KMS-11 (cell line): Measurements from ENCODE around the gene SCUBE1.

Experiments
- H2AFZ ChIP-seq: fragments of 200-600 bp; sonication (generic); 2 replicates; pipeline ENCODE4 v1.6.1; 2016; ENCODE audit warnings: antibody characterized with exemption, mixed run types, low read depth
- H3K27ac ChIP-seq: fragments of 200-600 bp; sonication (generic); 2 replicates; pipeline ENCODE4 v1.6.1; 2016; ENCODE audit warnings: mild to moderate bottlenecking, mixed run types
- H3K27me3 ChIP-seq: fragments of 200-600 bp; sonication (generic); 2 replicates; pipeline ENCODE4 v1.6.1; 2017; ENCODE audit warnings: mild to moderate bottlenecking, low read depth, mixed run types, moderate library complexity; ENCODE audit not compliant: insufficient read depth
- H3K36me3 ChIP-seq: fragments of 200-600 bp; sonication (generic); 2 replicates; pipeline ENCODE4 v1.6.1; 2017; ENCODE audit warnings: mild to moderate bottlenecking, mixed run types; ENCODE audit not compliant: insufficient read depth
- H3K4me1 ChIP-seq: fragments of 200-600 bp; sonication (generic); 2 replicates; pipeline ENCODE4 v1.6.1; 2016; ENCODE audit warnings: mild to moderate bottlenecking, low read depth, mixed run types; ENCODE audit not compliant: poor library complexity, severe bottlenecking
- H3K4me2 ChIP-seq: fragments of 200-600 bp; sonication (generic); 2 replicates; pipeline ENCODE4 v1.7.0; 2016; ENCODE audit warnings: mild to moderate bottlenecking, mixed run types
- H3K4me3 ChIP-seq: fragments of 200-600 bp; sonication (generic); IDR thresholded peaks from 2 replicates; pipeline ENCODE4 v1.6.1; 2017; ENCODE audit warnings: low read depth, low read length, mixed read lengths; ENCODE audit not compliant: insufficient read depth
- H3K79me2 ChIP-seq: fragments of 200-600 bp; sonication (generic); 2 replicates; pipeline ENCODE4 v1.6.1; 2016; ENCODE audit warnings: low read depth, mixed run types; ENCODE audit not compliant: insufficient read depth
- H3K9ac ChIP-seq: fragments of 200-600 bp; sonication (generic); 2 replicates; pipeline ENCODE4 v1.6.1; 2016; ENCODE audit warnings: mild to moderate bottlenecking, mixed run types
- H4K20me1 ChIP-seq: fragments of 200-600 bp; sonication (generic); 2 replicates; pipeline ENCODE4 v1.6.1; 2016; ENCODE audit warnings: mild to moderate bottlenecking, mixed run types; ENCODE audit not compliant: insufficient read depth
- TF ChIP-seq, protein P1 (sequence below): fragments of 200-600 bp; sonication (generic); conservative IDR thresholded peaks from 2 replicates; pipeline ENCODE4 v1.6.1; 2017; ENCODE audit warnings: low read depth, mild to moderate bottlenecking, antibody characterized with exemption, low read length, moderate library complexity, mixed read lengths

SCUBE1 gene

GRCh38 chr22:43289976-43290721 lies 53.0 kb downstream of the SCUBE1 start:
- Histone ChIP-seq H3K4me3 (no peak overlapping the region), H3K9ac (no peak overlapping the region), H3K36me3 (no peaks in the 10 kb centered on the region), H3K79me2 (no peaks in the 10 kb centered on the region), H3K27ac (no peak overlapping the region), H3K27me3 (peaks cover 23% of the 10 kb centered on the region; the same call in 1 of the 2 replicates), H3K4me1 (peaks cover 8% of the 10 kb centered on the region), H2AFZ (no peak overlapping the region), H4K20me1 (no peaks in the 10 kb centered on the region), H3K4me2 (no peak overlapping the region)
- TF ChIP-seq, protein P1, sequence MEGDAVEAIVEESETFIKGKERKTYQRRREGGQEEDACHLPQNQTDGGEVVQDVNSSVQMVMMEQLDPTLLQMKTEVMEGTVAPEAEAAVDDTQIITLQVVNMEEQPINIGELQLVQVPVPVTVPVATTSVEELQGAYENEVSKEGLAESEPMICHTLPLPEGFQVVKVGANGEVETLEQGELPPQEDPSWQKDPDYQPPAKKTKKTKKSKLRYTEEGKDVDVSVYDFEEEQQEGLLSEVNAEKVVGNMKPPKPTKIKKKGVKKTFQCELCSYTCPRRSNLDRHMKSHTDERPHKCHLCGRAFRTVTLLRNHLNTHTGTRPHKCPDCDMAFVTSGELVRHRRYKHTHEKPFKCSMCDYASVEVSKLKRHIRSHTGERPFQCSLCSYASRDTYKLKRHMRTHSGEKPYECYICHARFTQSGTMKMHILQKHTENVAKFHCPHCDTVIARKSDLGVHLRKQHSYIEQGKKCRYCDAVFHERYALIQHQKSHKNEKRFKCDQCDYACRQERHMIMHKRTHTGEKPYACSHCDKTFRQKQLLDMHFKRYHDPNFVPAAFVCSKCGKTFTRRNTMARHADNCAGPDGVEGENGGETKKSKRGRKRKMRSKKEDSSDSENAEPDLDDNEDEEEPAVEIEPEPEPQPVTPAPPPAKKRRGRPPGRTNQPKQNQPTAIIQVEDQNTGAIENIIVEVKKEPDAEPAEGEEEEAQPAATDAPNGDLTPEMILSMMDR: no peak

DNA sequence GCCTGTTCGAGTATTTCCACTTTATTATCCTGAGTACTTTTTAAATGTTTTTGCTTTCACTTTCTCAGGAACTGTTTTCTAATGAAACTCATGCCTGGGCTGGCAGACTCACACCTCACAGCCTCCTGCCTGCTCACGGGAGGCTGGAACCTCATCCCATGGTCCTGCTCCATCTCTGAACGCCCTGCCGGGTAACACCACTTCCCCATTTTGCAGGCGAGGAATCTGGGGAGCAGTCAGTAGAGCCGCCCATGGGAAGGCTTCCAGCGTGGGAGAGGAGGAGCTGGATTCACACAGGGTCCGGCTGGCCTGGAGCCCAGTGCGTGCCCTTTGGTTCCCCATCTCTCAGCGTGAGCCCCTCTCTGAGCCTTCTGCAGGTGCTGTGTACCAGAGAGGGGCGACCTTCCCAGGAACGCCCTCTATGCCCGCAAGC lies 53.6 kb downstream of the SCUBE1 start:
- Histone ChIP-seq H2AFZ (peak overlapping the region; percentile 64; the same call in 1 of the 2 replicates), H4K20me1 (no peaks in the 10 kb centered on the region), H3K4me3 (no peak overlapping the region), H3K27ac (no peak overlapping the region), H3K36me3 (no peaks in the 10 kb centered on the region), H3K4me1 (peaks cover 8% of the 10 kb centered on the region), H3K79me2 (no peaks in the 10 kb centered on the region), H3K9ac (peak overlapping the region; percentile 15; the same call in 1 of the 2 replicates), H3K4me2 (peak overlapping the region; percentile 45; the same call in 1 of the 2 replicates), H3K27me3 (peaks cover 25% of the 10 kb centered on the region; the same call in 1 of the 2 replicates)
- TF ChIP-seq, protein P1: no peak

- H4K20me1 ChIP-seq: no peaks in the 10 kb centered on the region
- peak overlapping the region; percentile 15; the same call in 1 of the 2 replicates for H3K9ac ChIP-seq
- H3K4me2 ChIP-seq: peak overlapping the region; percentile 45; the same call in 1 of the 2 replicates
- H3K4me1 ChIP-seq: peaks cover 8% of the 10 kb centered on the region
- H3K27me3 ChIP-seq: peaks cover 24% of the 10 kb centered on the region; the same call in 1 of the 2 replicates
- no peak overlapping the region for H3K4me3 ChIP-seq
- peak overlapping the region; percentile 64; the same call in 1 of the 2 replicates for H2AFZ ChIP-seq
- H3K27ac ChIP-seq: no peak overlapping the region
- no peaks in the 10 kb centered on the region for H3K36me3 ChIP-seq
- TF ChIP-seq, protein P1: no peak
- H3K79me2 ChIP-seq: no peaks in the 10 kb centered on the region
Observed at GRCh38 chr22:43288807-43289420, 54.3 kb downstream of the SCUBE1 start.

- Histone ChIP-seq H3K27me3 (peaks cover 30% of the 10 kb centered on the region; the same call in 1 of the 2 replicates), H3K36me3 (no peaks in the 10 kb centered on the region), H3K4me3 (no peak overlapping the region), H3K4me1 (peaks cover 8% of the 10 kb centered on the region), H3K9ac (no peak overlapping the region), H3K79me2 (no peaks in the 10 kb centered on the region), H3K4me2 (no peak overlapping the region), H4K20me1 (no peaks in the 10 kb centered on the region), H3K27ac (no peak overlapping the region), H2AFZ (no peak overlapping the region)
- TF ChIP-seq, protein P1: no peak
Observed at GRCh38 chr22:43288378-43288777, 54.8 kb downstream of the SCUBE1 start.
